Pericardium fibroblast (primary cell): ENCODE measurements around the gene TMEM198. TPM values are rescaled to one million over a fixed set of nuclear protein-coding genes. Genes with fewer than 3 reads are reported as not detected.

Experiments
- total RNA-seq: library from RNA; depleted of rRNA; stranded (reverse); fragments of >200 nt; gene quantifications from 2 replicates; pipeline ENCODE4 v1.2.3, GENCODE V29; 2015

The TMEM198 gene
- 1.9 and 10.2 TPM in 2 replicates for total RNA-seq

GRCh38 chr2:219543596-219544358 lies at the start of gene TMEM198, which contains the start of gene CHPF:
Gene TMEM198, plus strand, starts transcription at chr2:219544028. Its CDS starts 700 bp downstream, at chr2:219544728.
Gene CHPF, minus strand, starts transcription at chr2:219543809. Its CDS starts 271 bp downstream, at chr2:219543538.

GRCh38 chr2:219498280-219499057 lies 45.4 kb upstream of the TMEM198 start, which contains the start of gene GMPPA:
Gene GMPPA, plus strand, starts transcription at chr2:219498891. Its CDS starts 1,085 bp downstream, at chr2:219499976.

GRCh38 chr2:219514196-219514761 lies 29.5 kb upstream of the TMEM198 start, which contains the start of gene ASIC4:
Gene ASIC4, plus strand, starts transcription at chr2:219514482. Its CDS starts 243 bp downstream, at chr2:219514725.

GRCh38 chr2:219571311-219572236 lies 27.7 kb downstream of the TMEM198 start, which contains the start of gene OBSL1:
Gene OBSL1, minus strand, starts transcription at chr2:219571539. Its CDS starts 307 bp downstream, at chr2:219571232.

GRCh38 chr2:219572237-219573001 lies 28.6 kb downstream of the TMEM198 start, which contains the start of gene INHA:
Gene INHA, plus strand, starts transcription at chr2:219572310. Its CDS starts 65 bp downstream, at chr2:219572375.

GRCh38 chr2:219597552-219598307 lies 53.9 kb downstream of the TMEM198 start, which contains the start of gene STK11IP:
Gene STK11IP, plus strand, starts transcription at chr2:219597857. Its CDS starts 263 bp downstream, at chr2:219598120.

Other genes starting within 250 kb of the TMEM198 start
- 4.6 and 6.0 TPM in 2 replicates for gene PTPRN, start 234.6 kb upstream of the TMEM198 start, total RNA-seq
- not detected in 2 replicates for gene RESP18, start 211.3 kb upstream of the TMEM198 start, total RNA-seq
- gene DNPEP, start 156.1 kb upstream of the TMEM198 start, total RNA-seq, result 58.1 and 63.8 TPM in 2 replicates
- 98.0 and 165 TPM in 2 replicates for gene DES, start 125.7 kb upstream of the TMEM198 start, total RNA-seq
- 22.5 and 32.4 TPM in 2 replicates for gene SPEG, start 109.2 kb upstream of the TMEM198 start, total RNA-seq
- 34.4 and 70.1 TPM in 2 replicates for gene GMPPA, start 45.1 kb upstream of the TMEM198 start, total RNA-seq
- gene ASIC4, start 29.5 kb upstream of the TMEM198 start, total RNA-seq, result 0.23 TPM in 1 of 2 replicates, not detected in the other
- gene CHPF, start 219 bp upstream of the TMEM198 start, total RNA-seq, result 371 and 527 TPM in 2 replicates
- gene OBSL1, start 27.5 kb downstream of the TMEM198 start, total RNA-seq, result 108 and 140 TPM in 2 replicates
- 1.1 TPM in 1 of 2 replicates, not detected in the other for gene INHA, start 28.3 kb downstream of the TMEM198 start, total RNA-seq
- gene STK11IP, start 53.8 kb downstream of the TMEM198 start, total RNA-seq, result 7.9 and 16.8 TPM in 2 replicates
- gene SLC4A3, start 83.6 kb downstream of the TMEM198 start, total RNA-seq, result 3.4 and 9.3 TPM in 2 replicates